Measurements from ENCODE around the gene TMTC4. TPM values are rescaled to one million over a fixed set of nuclear protein-coding genes. Genes with fewer than 3 reads are reported as not detected.
A peak's percentile ranks its signal among the peaks of the same experiment; 100 is the strongest.

TMTC4 gene
- total RNA-seq, 1 donor from 2014 or later = 139 TPM

DNA sequence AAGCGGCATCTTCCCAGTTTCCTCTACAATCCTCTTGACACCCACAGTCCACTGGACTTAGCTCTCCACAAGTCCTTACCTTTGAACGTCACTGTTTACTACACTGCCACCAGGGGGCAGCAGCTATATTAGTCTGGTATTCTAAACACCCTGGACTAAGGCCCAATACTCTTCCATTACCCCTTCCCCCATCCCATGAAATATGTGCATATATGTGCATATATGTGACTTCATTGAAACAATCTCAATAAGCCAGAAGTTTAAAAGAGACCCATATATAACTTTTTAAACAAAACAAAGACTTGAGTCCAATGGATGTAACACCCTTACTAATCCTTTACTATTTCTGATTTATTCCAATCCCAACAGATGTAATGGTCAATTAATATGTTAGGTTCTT, 101.5 kb downstream of the TMTC4 start:
- Mint-ChIP-seq H3K4me1 (ENCODE audit: low read depth, unreplicated experiment) (no peaks in the 10 kb centered on the region), H3K36me3 (ENCODE audit: unreplicated experiment) (peaks cover 6% of the 10 kb centered on the region), H3K4me3 (ENCODE audit: unreplicated experiment) (no peak overlapping the region), H3K27ac (ENCODE audit: unreplicated experiment) (no peak overlapping the region), H3K9me3 (ENCODE audit: unreplicated experiment) (peaks cover 3% of the 10 kb centered on the region), H3K27me3 (ENCODE audit: unreplicated experiment) (peaks cover 2% of the 10 kb centered on the region)
- DNase-seq = peak; percentile 76
- TF ChIP-seq, protein P1, sequence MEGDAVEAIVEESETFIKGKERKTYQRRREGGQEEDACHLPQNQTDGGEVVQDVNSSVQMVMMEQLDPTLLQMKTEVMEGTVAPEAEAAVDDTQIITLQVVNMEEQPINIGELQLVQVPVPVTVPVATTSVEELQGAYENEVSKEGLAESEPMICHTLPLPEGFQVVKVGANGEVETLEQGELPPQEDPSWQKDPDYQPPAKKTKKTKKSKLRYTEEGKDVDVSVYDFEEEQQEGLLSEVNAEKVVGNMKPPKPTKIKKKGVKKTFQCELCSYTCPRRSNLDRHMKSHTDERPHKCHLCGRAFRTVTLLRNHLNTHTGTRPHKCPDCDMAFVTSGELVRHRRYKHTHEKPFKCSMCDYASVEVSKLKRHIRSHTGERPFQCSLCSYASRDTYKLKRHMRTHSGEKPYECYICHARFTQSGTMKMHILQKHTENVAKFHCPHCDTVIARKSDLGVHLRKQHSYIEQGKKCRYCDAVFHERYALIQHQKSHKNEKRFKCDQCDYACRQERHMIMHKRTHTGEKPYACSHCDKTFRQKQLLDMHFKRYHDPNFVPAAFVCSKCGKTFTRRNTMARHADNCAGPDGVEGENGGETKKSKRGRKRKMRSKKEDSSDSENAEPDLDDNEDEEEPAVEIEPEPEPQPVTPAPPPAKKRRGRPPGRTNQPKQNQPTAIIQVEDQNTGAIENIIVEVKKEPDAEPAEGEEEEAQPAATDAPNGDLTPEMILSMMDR (IDR thresholded peaks at IDR 0.05; ENCODE audit: partially characterized antibody, unreplicated experiment) = peak; percentile 89

DNA sequence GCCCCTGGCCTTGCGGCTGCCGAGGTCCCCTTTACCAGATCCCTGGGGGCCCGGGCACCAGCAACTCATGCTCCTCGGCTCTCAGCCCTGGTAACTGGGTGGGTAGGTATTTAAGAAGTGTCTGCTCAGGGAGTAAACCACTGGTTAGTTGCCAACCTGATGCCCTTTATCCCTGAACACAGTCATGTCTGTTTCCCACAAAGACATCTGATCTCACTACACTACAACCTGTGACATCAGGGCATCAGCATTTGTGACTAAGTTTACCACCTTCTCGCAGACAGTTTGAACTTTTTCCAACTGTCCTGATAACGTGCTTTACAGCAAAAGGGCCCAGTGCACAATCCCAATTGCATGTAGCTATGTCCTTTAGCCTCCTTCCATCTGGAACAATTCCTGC, 108.1 kb downstream of the TMTC4 start:
- peaks cover 9% of the 10 kb centered on the region for H3K9me3 Mint-ChIP-seq (ENCODE audit: unreplicated experiment)
- TF ChIP-seq, protein P1 (IDR thresholded peaks at IDR 0.05; ENCODE audit: partially characterized antibody, unreplicated experiment) = no peak
- H3K4me3 Mint-ChIP-seq (ENCODE audit: unreplicated experiment) = no peak overlapping the region
- DNase-seq = no peak
- peaks cover 15% of the 10 kb centered on the region for H3K36me3 Mint-ChIP-seq (ENCODE audit: unreplicated experiment)
- H3K27ac Mint-ChIP-seq (ENCODE audit: unreplicated experiment) = no peak overlapping the region
- H3K27me3 Mint-ChIP-seq (ENCODE audit: unreplicated experiment) = peaks cover 2% of the 10 kb centered on the region
- H3K4me1 Mint-ChIP-seq (ENCODE audit: low read depth, unreplicated experiment) = no peaks in the 10 kb centered on the region

DNA sequence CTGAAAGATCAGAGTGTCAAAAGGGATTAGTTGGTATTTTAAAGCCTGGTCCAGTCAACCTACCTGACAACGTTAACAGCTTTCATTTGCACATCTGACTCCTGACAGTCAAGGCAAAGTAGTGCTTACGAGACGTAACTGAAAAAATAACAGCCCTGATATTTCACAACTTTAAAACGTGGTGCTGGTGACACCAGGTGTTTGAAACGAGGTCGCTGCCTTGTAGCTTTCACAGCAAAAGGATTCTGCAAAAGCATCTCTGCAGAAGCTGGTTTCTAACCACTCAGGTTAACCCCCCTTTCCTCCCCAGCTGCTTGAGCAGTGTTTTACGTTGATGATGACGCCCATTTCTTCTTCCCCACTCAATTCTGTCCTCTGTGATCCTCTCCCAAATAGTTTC, 109.3 kb downstream of the TMTC4 start:
- Mint-ChIP-seq H3K27me3 (ENCODE audit: unreplicated experiment) (peaks cover 2% of the 10 kb centered on the region), H3K27ac (ENCODE audit: unreplicated experiment) (no peak overlapping the region), H3K4me3 (ENCODE audit: unreplicated experiment) (no peak overlapping the region), H3K9me3 (ENCODE audit: unreplicated experiment) (peaks cover 9% of the 10 kb centered on the region), H3K36me3 (ENCODE audit: unreplicated experiment) (peaks cover 15% of the 10 kb centered on the region), H3K4me1 (ENCODE audit: low read depth, unreplicated experiment) (no peaks in the 10 kb centered on the region)
- TF ChIP-seq, protein P1 (IDR thresholded peaks at IDR 0.05; ENCODE audit: partially characterized antibody, unreplicated experiment) = no peak
- no peak for DNase-seq

DNA sequence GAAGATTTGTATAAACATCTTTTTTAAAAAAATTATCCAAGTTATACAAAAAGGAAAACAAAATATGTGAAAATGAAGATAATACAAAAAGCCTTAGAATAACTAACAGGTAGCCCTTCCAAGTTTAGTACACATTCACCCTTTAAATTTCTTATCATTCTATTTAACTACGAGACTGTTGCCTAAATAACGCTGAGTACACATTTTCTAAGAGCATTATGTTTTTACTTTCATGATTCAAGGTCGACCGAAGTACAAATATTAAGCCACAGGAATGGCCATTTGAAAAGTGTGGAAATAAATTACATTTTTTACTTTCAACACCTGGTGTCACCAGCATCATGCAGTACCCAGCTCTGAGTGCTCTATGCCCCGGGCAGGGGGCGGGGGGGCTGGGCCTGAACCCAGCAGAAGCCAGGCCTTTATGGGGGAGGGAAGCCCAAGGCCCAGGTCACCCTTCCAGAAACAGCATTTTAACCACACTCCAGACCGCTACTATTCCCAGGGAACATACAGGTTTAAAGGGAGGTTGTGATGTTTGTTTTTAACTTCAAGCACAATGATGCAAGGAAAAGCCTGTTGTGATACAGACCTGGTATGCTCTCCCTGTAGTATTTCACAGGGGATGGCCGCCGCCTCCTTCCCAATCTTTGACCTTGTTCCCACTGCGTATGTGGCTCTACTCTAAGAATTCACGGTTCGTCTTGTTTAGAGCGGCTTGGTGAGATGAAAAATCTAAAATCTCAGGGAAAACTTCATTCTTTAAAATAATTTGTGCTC, 110.0 kb downstream of the TMTC4 start:
- TF ChIP-seq, protein P1 (IDR thresholded peaks at IDR 0.05; ENCODE audit: partially characterized antibody, unreplicated experiment) = no peak
- H3K4me1 Mint-ChIP-seq (ENCODE audit: low read depth, unreplicated experiment) = peaks cover 2% of the 10 kb centered on the region
- no peak overlapping the region for H3K27ac Mint-ChIP-seq (ENCODE audit: unreplicated experiment)
- peaks cover 2% of the 10 kb centered on the region for H3K27me3 Mint-ChIP-seq (ENCODE audit: unreplicated experiment)
- peaks cover 7% of the 10 kb centered on the region for H3K9me3 Mint-ChIP-seq (ENCODE audit: unreplicated experiment)
- DNase-seq = no peak
- peaks cover 12% of the 10 kb centered on the region for H3K36me3 Mint-ChIP-seq (ENCODE audit: unreplicated experiment)
- no peak overlapping the region for H3K4me3 Mint-ChIP-seq (ENCODE audit: unreplicated experiment)

DNA sequence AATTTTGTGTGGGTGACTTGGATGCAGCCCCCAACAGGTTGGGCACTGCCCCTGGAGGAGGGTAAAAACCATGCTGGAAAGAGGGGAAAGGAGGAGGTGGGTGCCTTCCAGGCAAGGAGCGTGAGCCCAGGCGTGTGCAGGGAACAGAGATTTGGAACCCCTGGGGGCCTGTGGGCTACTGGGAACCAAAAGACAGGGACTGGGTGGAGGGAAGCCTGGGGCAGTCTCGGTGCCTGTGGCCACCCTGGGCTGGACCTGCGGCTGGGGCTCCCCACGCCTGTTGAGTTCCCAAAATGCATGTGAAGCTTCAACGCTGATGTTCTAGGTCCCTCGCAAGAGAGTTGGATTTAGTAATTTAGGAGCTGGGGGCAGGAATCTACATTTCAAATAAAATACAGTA, 110.8 kb downstream of the TMTC4 start:
- Mint-ChIP-seq H3K27me3 (ENCODE audit: unreplicated experiment) (peaks cover 2% of the 10 kb centered on the region), H3K36me3 (ENCODE audit: unreplicated experiment) (peaks cover 10% of the 10 kb centered on the region), H3K4me3 (ENCODE audit: unreplicated experiment) (no peak overlapping the region), H3K27ac (ENCODE audit: unreplicated experiment) (no peak overlapping the region), H3K4me1 (ENCODE audit: low read depth, unreplicated experiment) (peaks cover 2% of the 10 kb centered on the region), H3K9me3 (ENCODE audit: unreplicated experiment) (peaks cover 6% of the 10 kb centered on the region)
- DNase-seq = no peak
- TF ChIP-seq, protein P1 (IDR thresholded peaks at IDR 0.05; ENCODE audit: partially characterized antibody, unreplicated experiment) = no peak

Measured in glutamatergic neuron (in vitro differentiated cells).